Adrenal gland (tissue), 12 donors: Measurements from ENCODE around the gene VWC2L. TPM values are rescaled to one million over a fixed set of nuclear protein-coding genes. Genes with fewer than 3 reads are reported as not detected.

Source experiments
- DNase-seq, 7 donors: peaks; one replicate each; pipeline ENCODE4 v3.0.0-alpha.2; 2019 to 2020
- H3K27ac ChIP-seq, 5 donors: fragments of 200-600 bp; sonication (generic) in 4 of 5; 1 replicate in 3 of 5; 2 replicates in 2 of 5; pipeline versions ENCODE4 v1.5.1 to v1.8.0; 2016 to 2020; ENCODE audit warnings: mild to moderate bottlenecking in 1 of 5
- H3K27me3 ChIP-seq: fragments of 200-600 bp; 2 replicates; pipeline ENCODE4 v1.8.0; 2021
- H3K36me3 ChIP-seq, 2 donors: fragments of 200-600 bp; replicated peaks in 1 of 2; 1 replicate in 1 of 2; 2 replicates in 1 of 2; pipeline versions ENCODE4 v1.5.1 to v1.8.0; 2018 to 2022
- H3K4me1 ChIP-seq, 2 donors: fragments of 200-600 bp; replicated peaks in 1 of 2; 1 replicate in 1 of 2; 2 replicates in 1 of 2; pipeline versions ENCODE4 v1.5.1 to v1.8.0; 2018 to 2021
- H3K4me3 ChIP-seq, 4 donors: fragments of 200-600 bp; sonication (generic) in 3 of 4; one replicate each; pipeline ENCODE4 v1.5.1; 2016 to 2018
- H3K9me3 ChIP-seq, 3 donors: fragments of 200-600 bp; sonication (generic) in 1 of 3; replicated peaks in 1 of 3; 1 replicate in 2 of 3; 2 replicates in 1 of 3; pipeline versions ENCODE4 v1.5.1 to v1.8.0; 2016 to 2021
- CTCF ChIP-seq, 6 experiments: fragments of 450-650 bp in 4 of 6; fragments of 200-600 bp in 2 of 6; sonication (generic) in 1 of 6; IDR thresholded peaks; 1 replicate in 5 of 6; 2 replicates in 1 of 6; pipeline versions ENCODE4 v1.5.1 to v1.8.0; 2016 to 2021; ENCODE audit warnings: antibody characterized with exemption in 6 of 6, mild to moderate bottlenecking in 2 of 6, moderate library complexity in 1 of 6
- POLR2A ChIP-seq, 2 donors: fragments of 450-650 bp; IDR thresholded peaks; one replicate each; pipeline ENCODE4 v1.6.1; 2017; ENCODE audit warnings: antibody characterized with exemption in 2 of 2, mild to moderate bottlenecking in 2 of 2, moderate library complexity in 1 of 2
- WGBS, 4 donors: extraction: QIAGEN DNeasy Blood & Tissue Kit in 2 of 4; methylation state at CpG; one replicate each; pipeline versions ENCODE4 v1.1.5 to v1.1.7; 2013 to 2017; 5-methylcytosine and 5-hydroxymethylcytosine counted together
- intact Hi-C, 2 donors: fragments of 100-400 bp; cut with DNase I; formaldehyde crosslinking; loops; one replicate each; pipeline versions ENCODE4 v1.14.1 to v1.15.0; 2022 to 2023
- polyA plus RNA-seq, 3 donors: library from polyadenylated mRNA; stranded (reverse); fragments of 200-250 nt in 2 of 3; fragments of 350-450 nt in 1 of 3; fragmentation: Illumina TruSeq in 1 of 3; extraction: RNeasy Lipid Tissue Mini Kit (QIAGEN cat#74804) in 1 of 3; gene quantifications; one replicate each; pipeline ENCODE4 v1.2.3, GENCODE V29; 2013 to 2014
- total RNA-seq, 9 donors: library from RNA; depleted of rRNA in 4 of 9; stranded (reverse); fragments of >200 nt in 4 of 9; fragments of 120-200 nt in 1 of 9; fragmentation: NEBNext Ultra II Directional in 1 of 9; extraction: Animal tissue kit (Norgen Biotek cat#: 25700) in 1 of 9; gene quantifications; one replicate each; pipeline versions ENCODE4 v1.1.0 to v1.2.4, GENCODE V29; 2013 to 2023
- donor health status: healthy with polysubstance abuse.
- donor health status: Bipolar disorder and iron deficiency.
- donor health status: DM: yes; HTN: yes; CAD: no.
- donor health status: DM: no; HTN: no; CAD: no.
- donor health status: DM: no; HTN: no; CAD: no.
- donor health status: DM: yes; HTN: yes; CAD: no.

Gene VWC2L
- total and polyA plus RNA-seq, 12 donors: 0.06 to 0.28 TPM; not detected in 10

GRCh38 chr2:214611015-214611414 is 200.2 kb downstream of the VWC2L start:
- intact Hi-C loops: no loop called here
- no peaks in the 10 kb centered on the region for H3K36me3 ChIP-seq
- no peak for DNase-seq
- TF ChIP-seq CTCF (IDR thresholded peaks at IDR 0.05): no peak
- H3K27me3 ChIP-seq: no peaks in the 10 kb centered on the region
- no peak overlapping the region for H3K27ac ChIP-seq
- H3K4me3 ChIP-seq: no peak overlapping the region
- H3K9me3 ChIP-seq: no peaks in the 10 kb centered on the region
- 44 to 63% (median 59%) methylated on average over 1 of the region's 1 CpG for WGBS, 4 donors
- H3K4me1 ChIP-seq: no peaks in the 10 kb centered on the region

DNA sequence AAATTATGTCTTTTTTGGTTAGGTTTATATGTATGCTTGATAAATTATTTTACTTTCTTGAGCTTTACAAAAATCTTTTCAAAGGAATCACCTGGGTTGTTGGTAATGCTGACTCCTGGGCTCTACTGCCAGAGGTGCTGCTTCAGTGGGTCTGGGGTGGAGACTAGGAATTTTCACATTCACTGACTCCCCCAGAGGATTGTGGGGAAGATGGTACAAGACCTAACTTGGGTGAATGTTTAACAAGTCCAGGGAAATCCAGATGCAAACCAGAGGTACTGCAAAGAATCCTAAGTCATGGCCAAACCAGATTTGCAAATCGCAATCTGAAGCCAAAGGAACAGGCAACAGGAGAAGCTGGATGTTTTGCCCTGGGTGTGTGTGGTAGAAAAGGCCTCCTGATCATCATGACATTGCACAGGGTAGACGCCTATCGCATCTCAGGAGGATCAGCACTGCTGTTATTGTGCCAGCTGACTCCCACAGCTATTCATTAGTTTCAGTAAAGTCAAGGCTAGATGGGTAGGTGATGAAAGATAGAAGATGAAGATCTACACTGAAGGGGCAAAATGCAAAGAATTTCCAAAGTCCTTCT is 213.4 kb downstream of the VWC2L start:
- Histone ChIP-seq H3K9me3 (no peaks in the 10 kb centered on the region), H3K27ac (no peak overlapping the region), H3K4me3 (no peak overlapping the region), H3K4me1 (no peaks in the 10 kb centered on the region), H3K36me3 (no peaks in the 10 kb centered on the region), H3K27me3 (no peaks in the 10 kb centered on the region)
- WGBS, 4 donors: 55 to 64% (median 60%) methylated on average over 3 of the region's 3 CpGs
- no peak for DNase-seq
- intact Hi-C loops: no loop called here
- no peak for TF ChIP-seq POLR2A (IDR thresholded peaks at IDR 0.05)
- no peak for TF ChIP-seq CTCF (IDR thresholded peaks at IDR 0.05)

DNA sequence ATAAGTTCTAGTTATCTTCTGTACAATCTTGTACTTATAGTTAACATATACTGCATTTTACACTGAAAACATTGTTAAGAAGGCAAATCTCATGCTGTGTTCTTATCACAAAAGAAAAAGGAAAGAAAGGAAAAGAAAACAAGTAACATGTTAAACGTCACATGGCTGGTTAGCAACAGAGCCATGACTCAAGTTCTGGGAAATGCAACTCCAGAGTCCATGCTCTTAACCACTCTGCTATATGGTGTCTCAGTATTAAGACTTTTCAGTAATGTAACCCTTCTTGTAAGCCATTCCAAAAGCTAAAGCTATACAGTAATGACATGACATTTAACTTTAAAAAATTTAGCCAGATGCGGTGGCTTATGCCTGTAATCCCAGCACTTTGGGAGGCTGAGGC is 217.2 kb downstream of the VWC2L start:
- intact Hi-C loops: no loop called here
- no peaks in the 10 kb centered on the region for H3K27me3 ChIP-seq
- no peak overlapping the region for H3K4me3 ChIP-seq
- WGBS, 4 donors: 55 to 69% (median 60%) methylated on average over 2 of the region's 2 CpGs
- DNase-seq: no peak
- no peaks in the 10 kb centered on the region for H3K4me1 ChIP-seq
- no peak overlapping the region for H3K27ac ChIP-seq
- H3K36me3 ChIP-seq: no peaks in the 10 kb centered on the region
- no peak for TF ChIP-seq POLR2A (IDR thresholded peaks at IDR 0.05)
- no peak for TF ChIP-seq CTCF (IDR thresholded peaks at IDR 0.05)
- H3K9me3 ChIP-seq: no peaks in the 10 kb centered on the region
